HG03159 (cell line): ENCODE results near the gene TDRD10.

Experiments used
- ATAC-seq: cut with Tn5 transposase; IDR thresholded peaks from one replicate; pipeline ENCODE4 v1.9.1; 2021; ENCODE audit warnings: mild to moderate bottlenecking, moderate library complexity; ENCODE audit not compliant: unreplicated experiment

TDRD10 gene, protein sequence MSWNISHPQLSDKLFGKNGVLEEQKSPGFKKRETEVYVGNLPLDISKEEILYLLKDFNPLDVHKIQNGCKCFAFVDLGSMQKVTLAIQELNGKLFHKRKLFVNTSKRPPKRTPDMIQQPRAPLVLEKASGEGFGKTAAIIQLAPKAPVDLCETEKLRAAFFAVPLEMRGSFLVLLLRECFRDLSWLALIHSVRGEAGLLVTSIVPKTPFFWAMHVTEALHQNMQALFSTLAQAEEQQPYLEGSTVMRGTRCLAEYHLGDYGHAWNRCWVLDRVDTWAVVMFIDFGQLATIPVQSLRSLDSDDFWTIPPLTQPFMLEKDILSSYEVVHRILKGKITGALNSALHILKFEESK

DNA sequence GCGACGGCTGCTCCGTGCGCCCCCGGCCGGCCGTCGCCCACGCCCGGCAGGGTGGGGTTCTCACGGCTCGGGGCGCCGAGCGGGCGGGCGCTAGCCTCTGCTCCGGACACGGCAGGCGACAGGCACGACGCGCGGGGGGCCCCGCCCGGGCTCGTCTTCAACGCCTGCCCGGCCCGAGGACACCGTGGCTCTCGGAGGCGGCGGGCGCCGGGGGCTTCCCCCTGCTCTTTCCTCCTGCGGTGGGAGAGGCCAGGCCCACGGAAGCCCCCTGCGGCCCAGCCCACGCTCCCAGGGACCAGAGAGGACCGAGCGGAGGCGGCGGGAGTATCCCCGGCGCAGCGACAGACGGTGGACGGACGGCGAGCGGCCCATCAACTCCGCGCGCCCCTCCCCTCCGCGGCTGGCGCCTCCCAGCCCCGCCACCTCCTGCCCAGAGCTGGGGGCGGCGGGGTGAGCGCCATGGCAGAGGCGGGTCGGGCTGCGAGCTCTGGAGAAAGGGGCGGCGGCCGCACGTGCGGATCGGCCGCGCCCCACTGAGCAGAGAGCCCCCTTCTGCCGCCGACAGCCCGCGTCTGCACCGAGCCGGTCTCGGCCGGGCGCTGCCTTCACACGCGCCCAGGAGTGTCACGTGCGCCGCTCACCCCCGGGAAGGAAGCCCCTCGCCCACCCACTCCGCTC lies at the start of gene TDRD10, which contains the start of gene SHE:
TDRD10 (plus strand) TSS at position 154 of the 678 bp plus-strand sequence. CDS start 4,685 bp downstream, outside the sequence.
SHE (minus strand) TSS at position 347 of the 678 bp plus-strand sequence. CDS start 386 bp downstream, outside the sequence.
- ATAC-seq, result no peak

- ATAC-seq, result no peak
Observed at GRCh38 chr1:154453161-154453560, 48.9 kb upstream of the TDRD10 start.

GRCh38 chr1:154453574-154454352 lies 48.3 kb upstream of the TDRD10 start:
- no peak for ATAC-seq

DNA sequence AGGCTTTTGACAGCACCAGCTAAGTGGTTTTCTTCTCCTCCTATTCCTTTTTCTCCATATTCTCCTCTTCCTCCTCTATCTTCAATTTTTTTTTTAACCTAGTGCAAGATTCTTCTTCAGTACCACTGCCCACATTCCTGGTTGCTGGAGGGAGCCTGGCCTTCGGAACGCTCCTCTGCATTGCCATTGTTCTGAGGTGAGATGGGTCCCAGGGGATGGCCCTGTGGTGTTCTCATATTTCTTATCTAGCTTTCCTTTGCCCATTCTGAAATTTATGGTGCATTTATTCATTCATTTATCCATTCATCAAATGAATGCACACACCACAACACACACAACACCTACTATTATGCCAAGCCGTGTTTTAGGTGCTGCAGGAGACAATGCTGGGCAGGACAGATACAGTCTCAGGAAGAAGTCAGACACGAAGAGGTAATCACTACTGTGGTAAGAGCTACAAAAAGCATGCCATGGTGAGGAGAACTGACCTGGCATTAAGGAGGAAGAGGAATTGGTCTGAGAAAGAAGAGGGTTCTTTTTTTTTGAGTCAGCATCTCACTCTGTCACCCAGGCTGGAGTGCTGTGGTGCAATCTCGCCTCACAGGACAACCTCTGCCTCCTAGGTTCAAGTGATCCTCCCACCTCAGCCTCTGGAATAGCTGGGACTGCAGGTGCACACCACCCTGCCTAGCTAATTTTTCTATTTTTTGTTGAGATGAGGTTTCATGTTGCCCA lies 47.5 kb upstream of the TDRD10 start:
- ATAC-seq, result no peak

GRCh38 chr1:154456631-154457030 lies 45.4 kb upstream of the TDRD10 start:
- no peak for ATAC-seq

GRCh38 chr1:154459080-154459479 lies 42.9 kb upstream of the TDRD10 start:
- ATAC-seq, result no peak

- no peak for ATAC-seq
Observed at GRCh38 chr1:154460695-154461260, 41.2 kb upstream of the TDRD10 start.

DNA sequence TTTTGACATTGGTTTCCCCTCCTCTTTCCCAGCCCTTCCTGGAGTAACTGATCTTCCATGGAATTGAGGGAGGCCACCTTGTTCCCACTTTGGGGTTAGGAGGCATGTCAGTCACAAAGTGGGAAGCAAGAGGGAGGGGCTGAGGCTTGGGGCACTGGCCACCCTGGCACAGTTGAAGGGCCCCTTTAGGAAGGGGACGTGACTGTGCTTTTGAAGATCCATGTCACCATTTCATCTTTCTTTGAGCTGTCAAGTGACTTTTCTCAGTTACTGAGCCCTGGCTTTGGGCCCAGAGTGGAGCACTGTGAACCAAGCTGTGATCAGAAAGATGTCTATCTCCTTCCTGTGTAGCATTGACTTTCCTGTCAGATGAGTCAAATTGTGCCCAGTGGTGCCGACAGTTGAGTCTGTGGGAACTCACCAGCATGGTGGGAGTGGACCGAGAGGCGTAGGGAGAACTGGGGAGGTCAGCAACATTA lies 38.5 kb upstream of the TDRD10 start:
- no peak for ATAC-seq

DNA sequence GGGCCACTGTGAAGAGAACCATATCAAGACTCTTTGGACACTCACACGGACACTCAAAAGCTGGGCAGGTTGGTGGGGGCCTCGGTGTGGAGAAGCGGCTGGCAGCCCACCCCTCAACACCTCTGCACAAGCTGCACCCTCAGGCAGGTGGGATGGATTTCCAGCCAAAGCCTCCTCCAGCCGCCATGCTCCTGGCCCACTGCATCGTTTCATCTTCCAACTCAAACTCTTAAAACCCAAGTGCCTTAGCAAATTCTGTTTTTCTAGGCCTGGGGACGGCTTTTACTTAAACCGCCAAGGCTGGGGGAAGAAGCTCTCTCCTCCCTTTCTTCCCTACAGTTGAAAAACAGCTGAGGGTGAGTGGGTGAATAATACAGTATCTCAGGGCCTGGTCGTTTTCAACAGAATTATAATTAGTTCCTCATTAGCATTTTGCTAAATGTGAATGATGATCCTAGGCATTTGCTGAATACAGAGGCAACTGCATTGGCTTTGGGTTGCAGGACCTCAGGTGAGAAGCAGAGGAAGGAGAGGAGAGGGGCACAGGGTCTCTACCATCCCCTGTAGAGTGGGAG lies 36.3 kb upstream of the TDRD10 start:
- no peak for ATAC-seq

DNA sequence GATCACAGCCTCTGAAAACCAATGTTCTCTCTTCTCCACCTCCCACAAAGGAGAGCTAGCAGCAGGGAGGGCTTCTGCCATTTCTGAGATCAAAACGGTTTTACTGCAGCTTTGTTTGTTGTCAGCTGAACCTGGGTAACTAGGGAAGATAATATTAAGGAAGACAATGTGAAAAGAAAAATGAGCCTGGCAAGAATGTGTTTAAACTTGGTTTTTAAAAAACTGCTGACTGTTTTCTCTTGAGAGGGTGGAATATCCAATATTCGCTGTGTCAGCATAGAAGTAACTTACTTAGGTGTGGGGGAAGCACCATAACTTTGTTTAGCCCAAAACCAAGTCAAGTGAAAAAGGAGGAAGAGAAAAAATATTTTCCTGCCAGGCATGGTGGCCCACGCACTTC lies 35.8 kb upstream of the TDRD10 start:
- no peak for ATAC-seq

DNA sequence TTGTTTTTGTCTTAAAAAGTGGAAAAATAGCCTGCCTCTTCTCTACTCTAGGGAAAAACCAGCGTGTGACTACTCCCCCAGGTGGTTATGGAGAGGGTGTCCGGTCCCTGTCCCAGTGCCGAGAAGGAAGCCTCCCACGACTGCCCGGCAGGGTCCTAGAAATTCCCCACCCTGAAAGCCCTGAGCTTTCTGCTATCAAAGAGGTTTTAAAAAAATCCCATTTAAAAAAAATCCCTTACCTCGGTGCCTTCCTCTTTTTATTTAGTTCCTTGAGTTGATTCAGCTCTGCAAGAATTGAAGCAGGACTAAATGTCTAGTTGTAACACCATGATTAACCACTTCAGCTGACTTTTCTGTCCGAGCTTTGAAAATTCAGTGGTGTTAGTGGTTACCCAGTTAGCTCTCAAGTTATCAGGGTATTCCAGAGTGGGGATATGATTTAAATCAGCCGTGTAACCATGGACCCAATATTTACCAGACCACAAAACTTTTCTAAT lies 35.0 kb upstream of the TDRD10 start:
- ATAC-seq, result no peak

GRCh38 chr1:154467434-154468102 lies 34.5 kb upstream of the TDRD10 start:
- ATAC-seq, result no peak

DNA sequence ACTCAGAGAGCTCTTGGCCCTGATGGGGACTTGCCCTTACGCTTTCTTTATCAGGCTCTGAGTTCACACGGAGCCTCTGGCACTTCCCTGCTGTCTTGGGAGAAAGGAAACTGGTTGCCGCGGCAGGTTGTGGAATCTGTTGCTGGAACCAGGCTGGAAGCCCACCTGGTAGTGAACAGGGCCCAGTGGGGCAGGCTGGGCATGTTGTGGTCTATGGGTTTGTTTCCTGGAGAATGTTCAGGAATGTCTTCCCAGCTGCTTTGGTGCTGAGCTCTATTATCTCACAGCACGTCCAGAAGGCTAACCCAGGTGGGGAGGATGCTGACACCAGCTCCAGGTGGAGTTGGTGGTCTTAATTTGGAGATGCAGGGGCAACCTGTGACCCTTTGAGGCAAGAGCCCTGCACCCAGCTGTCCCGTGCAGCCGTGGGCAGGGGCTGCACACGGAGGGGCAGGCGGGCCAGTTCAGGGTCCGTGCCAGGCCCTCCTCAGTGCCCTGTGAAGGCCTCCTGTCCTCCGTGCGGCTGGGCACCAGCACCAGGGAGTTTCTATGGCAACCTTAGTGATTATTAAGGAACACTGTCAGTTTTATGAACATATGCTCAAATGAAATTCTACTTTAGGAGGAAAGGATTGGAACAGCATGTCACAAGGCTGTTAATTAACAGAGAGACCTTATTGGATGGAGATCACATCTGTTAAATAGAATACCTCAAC lies 33.3 kb upstream of the TDRD10 start:
- ATAC-seq, result no peak

DNA sequence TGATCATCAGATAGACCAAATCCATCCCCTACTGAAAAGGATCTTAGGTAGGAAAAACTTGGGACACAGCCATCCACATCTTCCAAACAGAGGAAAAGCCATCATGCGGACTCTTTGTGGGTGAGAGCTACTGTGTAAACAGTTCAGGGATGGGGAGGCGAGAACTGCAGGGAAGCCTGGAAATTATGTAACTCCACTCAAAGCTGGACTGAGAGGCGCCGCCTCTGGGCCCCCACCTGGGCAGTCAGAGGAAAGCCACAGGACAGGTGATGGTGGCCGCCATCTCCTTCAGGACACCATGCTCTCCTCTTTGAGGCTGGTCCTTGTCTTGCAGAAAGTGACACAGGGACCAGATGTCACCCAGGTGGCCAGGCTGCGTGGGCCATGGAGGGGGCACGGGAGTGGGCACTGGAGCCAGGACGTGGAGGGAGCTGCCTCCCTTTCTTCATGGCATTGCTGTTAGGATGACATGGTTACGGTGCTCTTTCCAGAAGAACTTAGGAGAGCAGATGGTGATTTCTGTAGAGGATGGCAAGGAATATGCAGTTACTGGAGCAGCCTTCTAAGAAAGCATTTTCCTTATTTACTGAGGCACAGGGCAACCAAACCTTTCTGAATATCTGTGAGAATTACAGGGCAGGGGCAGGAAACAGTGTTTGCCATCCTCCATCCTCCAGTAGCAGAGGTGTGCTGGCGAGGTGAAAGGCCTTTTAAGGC lies 32.0 kb upstream of the TDRD10 start:
- ATAC-seq, result no peak

DNA sequence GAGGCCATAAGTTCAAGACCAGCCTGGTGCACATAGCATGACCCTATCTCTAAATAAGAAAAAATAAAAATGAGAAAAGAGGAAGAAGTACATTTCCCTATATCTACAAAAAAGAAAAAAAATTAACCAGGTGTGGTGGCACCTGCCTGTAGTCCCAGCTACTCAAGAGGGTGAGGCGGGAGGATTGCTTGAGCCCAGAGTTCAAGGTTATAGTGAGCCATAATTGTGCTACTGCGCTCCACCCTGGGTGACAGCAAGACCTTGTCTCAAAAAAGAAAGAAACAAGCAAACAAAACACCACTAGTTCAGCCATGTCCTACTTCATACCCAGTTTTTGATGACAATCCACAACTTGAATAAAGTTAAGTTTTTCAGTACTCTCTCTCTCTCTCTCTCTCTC lies 30.7 kb upstream of the TDRD10 start:
- no peak for ATAC-seq

- no peak for ATAC-seq
Observed at GRCh38 chr1:154474802-154475201, 27.2 kb upstream of the TDRD10 start.

GRCh38 chr1:154476791-154477190 lies 25.2 kb upstream of the TDRD10 start:
- ATAC-seq, result no peak

GRCh38 chr1:154478013-154478412 lies 24.0 kb upstream of the TDRD10 start:
- no peak for ATAC-seq
